Right cardiac atrium (tissue), 5 donors: ENCODE measurements around the gene GGT6. TPM values are rescaled to one million over a fixed set of nuclear protein-coding genes. Genes with fewer than 3 reads are reported as not detected.
"Not testable (repeated sequence)": the region's sequence is repeated elsewhere in the genome, so short reads cannot be mapped to it uniquely, and the experiment has no call there.

Experiments
- ATAC-seq, 2 donors: fragments of 200-7000 bp; cut with Tn5 transposase; one replicate each; pipeline versions ENCODE4 v1.8.0 to v1.9.1; 2020; ENCODE audit warnings: moderate library complexity in 2 of 2, mild to moderate bottlenecking in 1 of 2
- DNase-seq, 3 donors: peaks; one replicate each; pipeline ENCODE4 v3.0.0-alpha.2; 2020
- H3K27ac ChIP-seq: one replicate; pipeline ENCODE4 v1.5.1; 2013; ENCODE audit warnings: mild to moderate bottlenecking, low read length, control low read depth, moderate library complexity
- H3K27me3 ChIP-seq: one replicate; pipeline ENCODE4 v1.6.1; 2013; ENCODE audit not compliant: control insufficient read depth, insufficient read depth
- H3K4me1 ChIP-seq: one replicate; pipeline ENCODE4 v1.6.1; 2013; ENCODE audit warnings: low read length; ENCODE audit not compliant: control insufficient read depth, insufficient read depth
- H3K4me3 ChIP-seq: one replicate; pipeline ENCODE4 v1.5.1; 2013; ENCODE audit warnings: low read length, control low read depth
- H3K9me3 ChIP-seq: one replicate; pipeline ENCODE4 v1.6.1; 2013; ENCODE audit warnings: low read length; ENCODE audit not compliant: control insufficient read depth
- WGBS: extraction: QIAGEN DNeasy Blood & Tissue Kit; methylation state at CpG from one replicate; pipeline ENCODE4 v1.1.7; 2013; 5-methylcytosine and 5-hydroxymethylcytosine counted together
- intact Hi-C, 4 donors: fragments of 100-400 bp; cut with DNase I; formaldehyde crosslinking; loops; one replicate each; pipeline versions ENCODE4 v1.11.0 to v1.14.0; 2022 to 2023
- polyA plus RNA-seq: library from polyadenylated mRNA; stranded (reverse); fragments of 200-250 nt; gene quantifications from one replicate; pipeline ENCODE4 v1.2.3, GENCODE V29; 2013
- total RNA-seq, 4 donors: library from RNA; stranded (reverse); fragmentation: NEBNext Ultra II Directional; extraction: Animal tissue kit (Norgen Biotek cat#: 25700); gene quantifications; one replicate each; pipeline ENCODE4 v1.2.1, GENCODE V29; 2021
- donor health status: healthy with polysubstance abuse.
- donor health status: DM: no; HTN: yes; CAD: no.
- donor health status: DM: no; HTN: no; CAD: no.
- donor health status: DM: no; HTN: yes; CAD: no; lungs with severe emphysema.
- donor health status: DM: yes; HTN: yes; CAD: no.

Gene GGT6
- total and polyA plus RNA-seq, 5 donors: not detected

DNA sequence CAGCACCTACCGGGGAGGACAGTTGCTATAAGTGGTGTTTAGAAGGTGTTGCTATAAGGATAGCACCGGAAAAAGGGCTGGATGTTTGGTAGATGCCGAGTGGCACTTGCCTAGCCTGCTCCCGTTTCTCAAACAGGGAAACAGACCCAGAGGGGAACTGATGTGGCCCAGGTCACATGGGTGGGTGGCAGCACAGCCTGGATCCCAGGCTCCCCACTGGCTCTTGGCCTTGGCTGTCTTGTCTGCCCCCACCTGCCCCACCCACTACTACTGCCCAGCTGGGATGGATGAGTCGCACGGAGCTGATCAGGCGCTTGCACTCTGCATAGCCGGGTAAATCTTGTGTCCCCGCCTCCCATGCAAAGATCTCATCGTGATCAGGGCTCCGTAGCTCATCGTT, 31.2 kb upstream of the GGT6 start:
- 59% methylated on average over 12 of the region's 12 CpGs for WGBS
- peak; percentile 2 to 4 for ATAC-seq
- Histone ChIP-seq H3K27ac (no peak overlapping the region), H3K4me1 (peaks cover 3% of the 10 kb centered on the region), H3K27me3 (no peaks in the 10 kb centered on the region), H3K4me3 (no peak overlapping the region), H3K9me3 (no peaks in the 10 kb centered on the region)
- intact Hi-C loops: no loop called here
- peak in 1 of 3 donors; percentile 49 for DNase-seq

GRCh38 chr17:4590981-4591453, 30.6 kb upstream of the GGT6 start:
- WGBS: 55% methylated on average over 10 of the region's 10 CpGs
- Histone ChIP-seq H3K27me3 (no peaks in the 10 kb centered on the region), H3K4me3 (no peak overlapping the region), H3K27ac (no peak overlapping the region), H3K4me1 (peaks cover 3% of the 10 kb centered on the region), H3K9me3 (no peaks in the 10 kb centered on the region)
- intact Hi-C loops: no loop called here
- DNase-seq (peak in 1 of 3 donors; percentile 51), ATAC-seq (no peak)

GRCh38 chr17:4590042-4590441, 29.7 kb upstream of the GGT6 start:
- H3K27me3 ChIP-seq, H3K4me1 ChIP-seq, H3K27ac ChIP-seq, H3K9me3 ChIP-seq, H3K4me3 ChIP-seq, DNase-seq, intact Hi-C loops: not testable (repeated sequence)
- ATAC-seq: peak in 1 of 2 donors; percentile 3
- 59% methylated on average over 11 of the region's 11 CpGs for WGBS

DNA sequence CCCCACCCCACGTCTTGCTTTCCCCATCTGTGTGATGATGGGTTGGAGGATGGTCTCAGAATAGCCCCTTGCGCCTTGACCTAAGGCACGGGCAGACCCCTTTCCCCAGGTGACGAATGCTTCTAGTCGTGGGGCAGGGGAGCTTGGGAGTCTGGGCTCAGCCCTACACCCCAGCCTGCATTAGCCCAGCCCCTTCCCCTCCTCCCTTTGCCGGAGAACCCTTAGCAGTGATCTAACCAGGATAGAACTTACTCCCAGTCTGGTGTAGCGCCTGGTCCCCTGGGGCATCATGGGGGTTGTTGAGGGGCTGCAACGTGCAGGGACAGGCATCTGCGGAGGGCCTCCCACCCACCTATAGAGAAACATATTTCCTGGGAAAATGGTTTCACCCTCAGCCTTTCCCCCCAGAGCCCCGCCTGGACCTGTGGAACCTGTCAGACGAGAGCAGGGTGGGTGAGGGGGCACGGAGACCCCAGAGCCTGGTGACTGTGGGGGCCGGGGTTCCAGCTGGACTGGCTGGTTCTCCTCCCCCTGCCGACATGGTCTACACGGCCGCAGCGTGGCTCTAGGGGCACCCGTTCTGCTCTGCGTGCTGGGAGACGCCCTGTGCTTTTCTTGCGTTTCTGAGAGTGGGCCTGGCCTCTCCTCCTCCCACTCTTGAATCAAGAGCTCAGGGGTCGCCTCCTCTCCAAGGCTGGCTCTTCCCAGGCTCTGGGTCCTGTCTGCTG, 28.7 kb upstream of the GGT6 start:
- Histone ChIP-seq H3K4me1 (peaks cover 3% of the 10 kb centered on the region), H3K4me3 (no peak overlapping the region), H3K9me3 (no peaks in the 10 kb centered on the region), H3K27me3 (no peaks in the 10 kb centered on the region), H3K27ac (no peak overlapping the region)
- intact Hi-C loops: no loop called here
- no peak for DNase-seq
- WGBS: 84% methylated on average over 22 of the region's 22 CpGs
- no peak for ATAC-seq

DNA sequence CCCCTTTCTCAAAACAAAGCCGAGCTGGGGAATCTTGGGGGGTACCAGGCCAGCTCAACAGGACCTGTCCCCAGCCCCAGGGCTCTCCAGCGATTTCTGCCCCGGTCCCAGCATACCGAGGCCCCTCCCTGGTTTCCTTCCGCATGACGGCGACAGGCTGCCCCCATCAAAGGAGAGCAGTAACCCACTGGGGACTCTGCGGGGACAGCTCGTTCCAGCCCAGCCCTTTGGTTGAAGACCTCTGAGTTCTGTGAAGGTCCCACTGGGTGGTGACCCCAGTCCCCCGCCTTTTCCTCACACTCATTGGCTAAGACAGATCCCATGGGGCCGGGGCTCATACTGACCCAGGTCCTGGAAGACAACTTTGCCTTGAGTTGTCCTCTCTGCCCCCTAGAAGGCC, 28.0 kb upstream of the GGT6 start:
- H3K9me3 ChIP-seq: no peaks in the 10 kb centered on the region
- intact Hi-C loops: no loop called here
- DNase-seq (peak; percentile 72 to 82 (median 77)), ATAC-seq (peak; percentile 14 to 53)
- no peaks in the 10 kb centered on the region for H3K27me3 ChIP-seq
- H3K27ac ChIP-seq: peak overlapping the region; percentile 13
- 58% methylated on average over 11 of the region's 11 CpGs for WGBS
- no peak overlapping the region for H3K4me3 ChIP-seq
- H3K4me1 ChIP-seq: peaks cover 3% of the 10 kb centered on the region

- DNase-seq: peak; percentile 64 to 88 (median 84)
- 28% methylated on average over 9 of the region's 9 CpGs for WGBS
- H3K27me3 ChIP-seq: no peaks in the 10 kb centered on the region
- peak overlapping the region; percentile 13 for H3K27ac ChIP-seq
- peaks cover 3% of the 10 kb centered on the region for H3K4me1 ChIP-seq
- intact Hi-C loops: no loop called here
- H3K4me3 ChIP-seq: no peak overlapping the region
- peak; percentile 45 to 53 for ATAC-seq
- H3K9me3 ChIP-seq: no peaks in the 10 kb centered on the region
Measured at GRCh38 chr17:4587803-4588202, 27.4 kb upstream of the GGT6 start.

DNA sequence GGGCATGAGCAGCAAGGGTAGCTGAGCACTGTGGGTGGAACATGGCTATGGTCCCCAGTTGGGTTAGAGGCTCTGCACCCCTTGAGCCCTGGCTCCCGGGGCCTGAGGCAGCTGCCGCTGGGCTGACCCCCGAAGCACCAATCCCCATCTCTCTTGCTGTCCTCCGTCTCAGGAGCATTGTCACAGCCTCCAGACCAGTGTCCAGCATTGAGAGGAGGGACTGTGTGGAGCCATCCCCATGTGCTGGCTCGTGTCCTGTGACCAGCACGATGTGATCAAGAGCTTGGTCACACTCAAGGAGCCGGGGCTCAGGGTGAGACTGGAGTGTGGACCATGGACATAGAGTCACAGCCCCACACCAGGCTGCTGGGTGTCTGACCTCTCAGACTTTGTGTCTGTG, 26.8 kb upstream of the GGT6 start:
- H3K27me3 ChIP-seq: no peaks in the 10 kb centered on the region
- intact Hi-C loops: no loop called here
- H3K9me3 ChIP-seq: no peaks in the 10 kb centered on the region
- WGBS: 84% methylated on average over 7 of the region's 7 CpGs
- ATAC-seq (no peak), DNase-seq (peak in 1 of 3 donors; percentile 51)
- H3K27ac ChIP-seq: peak overlapping the region; percentile 13
- H3K4me1 ChIP-seq: peaks cover 3% of the 10 kb centered on the region
- H3K4me3 ChIP-seq: no peak overlapping the region

DNA sequence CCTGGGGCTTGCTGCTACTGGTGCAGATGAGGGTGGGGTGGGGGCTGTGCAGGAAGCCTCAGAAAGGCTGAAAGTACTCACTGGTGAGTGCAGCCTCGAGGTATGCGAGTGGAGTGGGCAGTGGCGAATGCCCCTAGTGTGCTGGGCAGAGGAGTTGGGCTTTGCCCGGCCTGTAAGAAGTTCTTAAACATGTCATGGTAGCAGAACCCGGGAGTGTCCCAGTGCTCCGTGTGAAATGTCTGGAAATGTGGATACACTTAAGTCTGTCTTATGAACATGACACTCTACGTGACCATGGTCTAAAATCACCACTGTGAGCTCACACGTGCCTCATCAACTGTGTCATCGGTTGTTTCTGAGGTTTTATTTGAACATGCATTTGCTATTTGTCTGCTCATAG, 25.7 kb upstream of the GGT6 start:
- no peak overlapping the region for H3K27ac ChIP-seq
- DNase-seq (peak in 1 of 3 donors; percentile 50), ATAC-seq (no peak)
- no peaks in the 10 kb centered on the region for H3K27me3 ChIP-seq
- H3K9me3 ChIP-seq: no peaks in the 10 kb centered on the region
- H3K4me1 ChIP-seq: peaks cover 3% of the 10 kb centered on the region
- H3K4me3 ChIP-seq: no peak overlapping the region
- 88% methylated on average over 9 of the region's 9 CpGs for WGBS
- intact Hi-C loops: no loop called here

DNA sequence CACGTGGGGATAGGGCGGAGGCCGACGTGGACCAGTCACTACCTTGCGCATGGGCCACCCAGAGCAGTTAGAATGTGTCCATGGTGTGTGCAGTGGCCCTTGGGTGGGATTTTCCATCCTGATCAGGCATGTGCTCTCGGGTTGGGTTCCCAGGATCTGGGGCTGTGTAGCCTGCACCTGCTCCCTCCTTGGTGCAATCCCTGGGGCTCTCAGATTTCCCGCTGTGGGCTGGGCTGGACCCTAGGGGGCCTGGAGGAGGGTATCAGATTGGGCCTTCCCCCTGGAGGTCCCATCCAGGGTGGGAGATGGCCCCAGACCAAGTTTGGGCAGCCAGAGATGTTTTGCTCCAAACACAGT, 25.2 kb upstream of the GGT6 start:
- no peak overlapping the region for H3K27ac ChIP-seq
- no peak for ATAC-seq
- no peaks in the 10 kb centered on the region for H3K27me3 ChIP-seq
- peak in 2 of 3 donors; percentile 49 to 52 for DNase-seq
- 82% methylated on average over 7 of the region's 7 CpGs for WGBS
- intact Hi-C loops: no loop called here
- peaks cover 3% of the 10 kb centered on the region for H3K4me1 ChIP-seq
- no peaks in the 10 kb centered on the region for H3K9me3 ChIP-seq
- H3K4me3 ChIP-seq: no peak overlapping the region

GRCh38 chr17:4584917-4585637, 24.7 kb upstream of the GGT6 start:
- H3K4me1 ChIP-seq: peaks cover 3% of the 10 kb centered on the region
- no peaks in the 10 kb centered on the region for H3K9me3 ChIP-seq

DNA sequence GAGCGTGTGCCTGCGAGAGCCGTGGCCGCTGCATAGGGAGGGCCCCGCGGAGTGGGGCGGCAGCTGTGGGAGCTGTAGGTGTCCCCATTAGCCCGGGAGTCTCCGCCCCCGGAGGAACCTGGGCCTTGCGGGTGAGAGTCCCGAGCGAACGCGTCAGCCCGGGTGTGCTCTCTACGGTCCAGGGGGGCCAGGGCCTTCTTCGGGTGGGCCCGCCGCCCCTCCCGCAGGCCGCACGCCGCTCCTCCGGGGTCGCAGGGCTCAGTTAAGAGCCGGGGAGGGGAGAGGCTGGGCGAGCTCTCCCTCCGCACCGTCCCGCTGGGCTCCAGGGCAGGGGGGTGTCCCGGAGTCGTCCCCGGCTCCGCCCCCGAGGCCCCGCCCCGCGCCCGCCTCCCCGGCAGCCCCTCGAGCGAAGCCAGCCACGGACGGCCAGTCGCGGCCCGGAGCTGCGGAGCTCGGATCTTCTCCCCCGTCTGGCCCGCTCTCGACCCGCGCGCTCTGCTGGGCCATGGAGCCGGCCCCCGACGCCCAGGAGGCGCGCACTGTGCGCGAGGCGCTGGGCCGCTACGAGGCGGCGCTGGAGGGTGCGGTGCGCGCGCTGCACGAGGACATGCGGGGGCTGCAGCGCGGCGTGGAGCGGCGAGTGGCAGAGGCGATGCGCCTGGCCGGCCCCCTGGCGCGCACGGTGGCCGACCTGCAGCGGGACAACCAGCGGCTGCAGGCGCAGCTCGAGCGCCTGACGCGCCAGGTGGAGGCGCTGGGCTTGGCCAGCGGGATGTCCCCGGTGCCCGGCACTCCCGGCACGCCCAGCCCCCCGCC, 23.9 kb upstream of the GGT6 start, which contains the start of gene SMTNL2:
Gene SMTNL2, plus strand, starts transcription at position 429 of the 816 bp plus-strand sequence. Its CDS starts 77 bp downstream, at position 506.
- H3K27ac ChIP-seq: no peak within 1 kb of the TSS
- intact Hi-C loops: no loop called here
- H3K4me3 ChIP-seq: peak within 1 kb of the TSS; percentile 46
- no peaks in the 10 kb centered on the region for H3K9me3 ChIP-seq
- no peaks in the 10 kb centered on the region for H3K27me3 ChIP-seq
- peaks cover 3% of the 10 kb centered on the region for H3K4me1 ChIP-seq
- under 1% methylated on average over 100 of the region's 100 CpGs for WGBS
- ATAC-seq (peak; percentile 79 to 82), DNase-seq (peak; percentile 82 to 92 (median 92))

More at GRCh38 chr17:4584917-4585637, 24.7 kb upstream of the GGT6 start:
- 28% methylated on average over 57 of the region's 57 CpGs for WGBS
- ATAC-seq: no peak
- Histone ChIP-seq H3K4me3 (peak overlapping the region; percentile 46), H3K27ac (no peak overlapping the region), H3K27me3 (no peaks in the 10 kb centered on the region)
- DNase-seq: peak in 2 of 3 donors; percentile 64 to 69
- intact Hi-C loops: no loop called here
